ENCODE data around the gene TMEM140. TPM values are rescaled to one million over a fixed set of nuclear protein-coding genes. Genes with fewer than 3 reads are reported as not detected.

Gene TMEM140
- total RNA-seq, 3 donors from 2014 or later, result 23.1 to 55.7 (median 52.8) TPM

DNA sequence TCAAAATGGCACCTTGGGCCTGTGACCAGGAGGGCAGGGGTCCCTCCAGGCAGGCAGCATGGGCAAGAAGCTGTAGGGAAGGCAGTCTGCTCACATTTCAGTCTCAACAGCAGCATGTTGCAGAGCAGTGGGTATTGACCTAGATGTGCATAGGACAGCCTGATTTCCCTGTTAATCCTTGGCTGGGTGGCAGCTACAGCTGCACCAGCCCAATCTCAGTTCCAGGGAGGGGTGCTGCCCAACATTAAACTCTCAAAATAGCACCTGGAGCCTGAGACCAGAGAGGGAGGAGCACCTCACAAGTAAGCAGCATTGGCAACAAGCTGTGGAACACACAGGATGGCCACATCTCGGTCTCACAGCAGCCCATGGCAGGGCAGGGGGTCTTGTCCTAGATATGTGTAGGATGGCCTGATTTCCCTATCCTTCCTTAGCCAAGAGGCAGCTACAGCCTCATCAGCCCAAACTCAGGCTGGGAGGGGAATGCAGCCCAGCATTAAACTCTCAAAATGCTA, 10.3 kb downstream of the TMEM140 start:
- Histone ChIP-seq H3K4me1 (no peaks in the 10 kb centered on the region), H3K9me3 (peaks cover 10 to 20% of the 10 kb centered on the region in 2 donors), H3K27me3 (no peaks in the 10 kb centered on the region), H3K27ac (peak overlapping the region; percentile 54 to 63), H3K4me3 (no peak overlapping the region), H3K36me3 (no peaks in the 10 kb centered on the region)
- TF ChIP-seq POLR2A (IDR thresholded peaks at IDR 0.05) (no peak), POLR2AphosphoS5 (IDR thresholded peaks at IDR 0.05) (no peak)
- TF ChIP-seq, protein P1, sequence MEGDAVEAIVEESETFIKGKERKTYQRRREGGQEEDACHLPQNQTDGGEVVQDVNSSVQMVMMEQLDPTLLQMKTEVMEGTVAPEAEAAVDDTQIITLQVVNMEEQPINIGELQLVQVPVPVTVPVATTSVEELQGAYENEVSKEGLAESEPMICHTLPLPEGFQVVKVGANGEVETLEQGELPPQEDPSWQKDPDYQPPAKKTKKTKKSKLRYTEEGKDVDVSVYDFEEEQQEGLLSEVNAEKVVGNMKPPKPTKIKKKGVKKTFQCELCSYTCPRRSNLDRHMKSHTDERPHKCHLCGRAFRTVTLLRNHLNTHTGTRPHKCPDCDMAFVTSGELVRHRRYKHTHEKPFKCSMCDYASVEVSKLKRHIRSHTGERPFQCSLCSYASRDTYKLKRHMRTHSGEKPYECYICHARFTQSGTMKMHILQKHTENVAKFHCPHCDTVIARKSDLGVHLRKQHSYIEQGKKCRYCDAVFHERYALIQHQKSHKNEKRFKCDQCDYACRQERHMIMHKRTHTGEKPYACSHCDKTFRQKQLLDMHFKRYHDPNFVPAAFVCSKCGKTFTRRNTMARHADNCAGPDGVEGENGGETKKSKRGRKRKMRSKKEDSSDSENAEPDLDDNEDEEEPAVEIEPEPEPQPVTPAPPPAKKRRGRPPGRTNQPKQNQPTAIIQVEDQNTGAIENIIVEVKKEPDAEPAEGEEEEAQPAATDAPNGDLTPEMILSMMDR (IDR thresholded peaks at IDR 0.05), result no peak
- no peak for DNase-seq (ENCODE audit: low spot score in 2 of 2)
- intact Hi-C loops (cut with DNase I; ENCODE audit: low total_unique reads), result no loop called here

DNA sequence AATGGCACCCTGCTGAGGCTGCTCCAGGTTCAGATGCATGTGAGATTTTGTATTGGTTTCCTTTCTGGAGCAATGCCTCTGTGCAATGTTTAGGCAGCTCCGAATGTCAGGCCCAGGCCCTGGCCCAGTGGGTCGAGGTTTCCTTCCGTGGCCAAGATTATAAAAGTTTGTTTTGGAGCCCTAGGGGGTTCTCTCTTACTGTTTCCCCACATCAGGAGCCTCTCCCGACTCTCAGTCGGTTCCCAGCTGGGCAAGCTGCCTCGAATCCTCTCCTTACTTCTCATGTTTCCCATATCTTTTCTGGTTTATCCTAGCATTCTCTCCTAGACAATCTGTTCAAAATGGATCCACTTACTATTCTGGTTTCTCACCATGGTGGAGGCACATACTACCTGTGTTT, 11.0 kb downstream of the TMEM140 start:
- TF ChIP-seq POLR2AphosphoS5 (IDR thresholded peaks at IDR 0.05) (no peak), POLR2A (IDR thresholded peaks at IDR 0.05) (no peak)
- TF ChIP-seq, protein P1 (IDR thresholded peaks at IDR 0.05), result no peak
- Histone ChIP-seq H3K27me3 (no peaks in the 10 kb centered on the region), H3K4me3 (no peak overlapping the region), H3K36me3 (no peaks in the 10 kb centered on the region), H3K9me3 (peaks cover 10 to 20% of the 10 kb centered on the region in 2 donors), H3K4me1 (no peaks in the 10 kb centered on the region), H3K27ac (peak overlapping the region; percentile 54 to 63)
- intact Hi-C loops (cut with DNase I; ENCODE audit: low total_unique reads), result no loop called here
- DNase-seq (ENCODE audit: low spot score in 2 of 2), result no peak

DNA sequence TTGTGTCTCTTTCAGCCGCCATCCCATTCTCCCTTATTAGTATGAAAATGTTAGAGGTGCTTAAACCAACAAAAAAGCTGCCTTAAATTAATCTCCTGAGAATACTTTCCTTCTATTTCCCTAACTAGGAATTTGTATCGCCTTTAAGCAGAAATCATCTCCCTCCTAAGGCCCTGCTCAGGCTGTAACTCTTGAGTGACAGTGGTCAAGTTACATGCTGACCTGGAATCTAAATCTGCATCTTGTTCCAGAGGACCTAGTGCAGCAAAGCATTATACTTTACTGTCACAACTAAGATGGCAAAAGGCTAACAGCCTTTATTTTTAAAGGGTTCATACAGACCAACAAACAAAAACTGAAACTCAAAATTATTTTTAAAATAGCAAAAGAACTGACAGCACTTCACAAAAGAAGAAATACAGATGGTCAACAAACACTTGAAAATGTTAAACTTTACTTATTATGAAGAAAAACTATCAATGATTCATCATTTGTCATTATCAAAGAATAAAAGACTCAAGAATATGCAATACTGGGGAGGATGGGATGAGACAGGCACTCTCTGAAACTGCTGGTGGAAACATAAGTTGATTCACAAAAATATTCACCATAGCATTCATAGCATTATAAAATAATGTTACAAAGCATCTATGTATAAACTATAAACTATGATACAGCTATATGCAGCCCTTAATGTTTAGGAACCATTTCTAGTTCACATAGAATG, 11.7 kb downstream of the TMEM140 start:
- Histone ChIP-seq H3K4me1 (no peaks in the 10 kb centered on the region), H3K4me3 (no peak overlapping the region), H3K36me3 (peaks cover 3% of the 10 kb centered on the region), H3K9me3 (peaks cover 10 to 20% of the 10 kb centered on the region in 2 donors), H3K27me3 (no peaks in the 10 kb centered on the region), H3K27ac (peak overlapping the region; percentile 54 to 63)
- TF ChIP-seq, protein P1 (IDR thresholded peaks at IDR 0.05), result no peak
- TF ChIP-seq POLR2A (IDR thresholded peaks at IDR 0.05), result no peak
- no peak for TF ChIP-seq POLR2AphosphoS5 (IDR thresholded peaks at IDR 0.05)
- no peak for DNase-seq (ENCODE audit: low spot score in 2 of 2)
- intact Hi-C loops (cut with DNase I; ENCODE audit: low total_unique reads), result no loop called here

DNA sequence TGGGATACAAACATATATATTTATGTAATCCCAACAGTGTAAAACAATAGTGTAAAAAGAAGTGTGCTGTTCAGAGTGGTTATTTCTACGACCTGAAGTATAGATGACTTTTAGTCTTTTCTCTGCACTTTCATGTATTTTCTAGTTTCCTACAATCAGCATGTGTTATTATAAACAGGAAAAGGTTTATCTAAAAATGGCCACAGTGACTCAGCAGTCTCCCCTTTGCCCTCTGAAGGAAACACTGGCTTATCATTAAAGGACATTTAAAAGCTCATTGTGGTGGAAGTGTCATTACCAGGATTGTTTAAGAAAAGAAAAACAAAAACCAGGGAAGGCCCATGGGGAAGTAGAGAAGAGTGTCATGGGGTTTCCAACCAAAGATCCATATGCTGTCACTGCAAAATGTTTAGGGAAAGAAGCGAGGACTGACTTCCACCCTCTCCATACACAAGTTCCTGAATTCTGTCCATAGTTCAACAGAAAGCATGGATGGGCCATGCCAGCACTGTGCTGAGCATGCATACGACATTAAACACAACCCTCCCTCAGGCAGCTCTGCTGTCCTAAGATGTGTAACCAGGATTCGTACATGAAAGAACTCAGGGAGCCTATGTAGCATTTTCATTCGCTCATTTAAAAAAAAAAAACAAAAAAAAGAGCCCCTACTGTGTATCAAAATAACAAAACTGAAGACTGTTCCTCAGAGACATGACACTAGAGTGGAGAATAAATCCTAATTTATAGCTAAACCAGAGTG, 12.4 kb downstream of the TMEM140 start:
- Histone ChIP-seq H3K27ac (peak overlapping the region; percentile 54 to 68), H3K4me1 (no peaks in the 10 kb centered on the region), H3K36me3 (peaks cover 7% of the 10 kb centered on the region), H3K27me3 (no peaks in the 10 kb centered on the region), H3K9me3 (peaks cover 10 to 15% of the 10 kb centered on the region in 2 donors), H3K4me3 (no peak overlapping the region)
- intact Hi-C loops (cut with DNase I; ENCODE audit: low total_unique reads), result no loop called here
- TF ChIP-seq, protein P1 (IDR thresholded peaks at IDR 0.05), result no peak
- TF ChIP-seq POLR2A (IDR thresholded peaks at IDR 0.05) (no peak), POLR2AphosphoS5 (IDR thresholded peaks at IDR 0.05) (peak in 1 of 3 donors; percentile 16)
- no peak for DNase-seq (ENCODE audit: low spot score in 2 of 2)
